WERI-Rb-1 (cell line): Measurements from ENCODE around the gene IER2.
A peak's percentile ranks its signal among the peaks of the same experiment; 100 is the strongest.

Experiments used
- DNase-seq: peaks from one replicate; pipeline ENCODE4 v3.0.0-alpha.2; 2020
- H3K27ac ChIP-seq: fragments of 250-450 bp; sonication (Bioruptor Pico); 2 replicates; pipeline ENCODE4 v1.5.1; 2020; ENCODE audit warnings: mild to moderate bottlenecking, moderate library complexity
- H3K27me3 ChIP-seq: fragments of 250-450 bp; sonication (Bioruptor Pico); 2 replicates; pipeline ENCODE4 v1.5.1; 2021; ENCODE audit warnings: mild to moderate bottlenecking, low read depth, moderate library complexity; ENCODE audit not compliant: insufficient read depth, severe bottlenecking
- H3K36me3 ChIP-seq: fragments of 250-450 bp; sonication (Bioruptor Pico); 2 replicates; pipeline ENCODE4 v1.5.1; 2020; ENCODE audit warnings: mild to moderate bottlenecking, moderate library complexity
- H3K4me3 ChIP-seq: 2 replicates; pipeline ENCODE4 v1.5.1; 2011; ENCODE audit warnings: low read depth, mild to moderate bottlenecking, control low read depth, low read length
- H3K9me3 ChIP-seq: fragments of 250-450 bp; sonication (Bioruptor Pico); 2 replicates; pipeline ENCODE4 v1.5.1; 2021; ENCODE audit warnings: mild to moderate bottlenecking, moderate library complexity; ENCODE audit not compliant: severe bottlenecking
- TF ChIP-seq, protein P1 (sequence below): IDR thresholded peaks from 2 replicates; pipeline ENCODE4 v1.5.1; 2011; ENCODE audit warnings: low read depth, mild to moderate bottlenecking, control low read depth, inconsistent platforms, low read length

Gene IER2

DNA sequence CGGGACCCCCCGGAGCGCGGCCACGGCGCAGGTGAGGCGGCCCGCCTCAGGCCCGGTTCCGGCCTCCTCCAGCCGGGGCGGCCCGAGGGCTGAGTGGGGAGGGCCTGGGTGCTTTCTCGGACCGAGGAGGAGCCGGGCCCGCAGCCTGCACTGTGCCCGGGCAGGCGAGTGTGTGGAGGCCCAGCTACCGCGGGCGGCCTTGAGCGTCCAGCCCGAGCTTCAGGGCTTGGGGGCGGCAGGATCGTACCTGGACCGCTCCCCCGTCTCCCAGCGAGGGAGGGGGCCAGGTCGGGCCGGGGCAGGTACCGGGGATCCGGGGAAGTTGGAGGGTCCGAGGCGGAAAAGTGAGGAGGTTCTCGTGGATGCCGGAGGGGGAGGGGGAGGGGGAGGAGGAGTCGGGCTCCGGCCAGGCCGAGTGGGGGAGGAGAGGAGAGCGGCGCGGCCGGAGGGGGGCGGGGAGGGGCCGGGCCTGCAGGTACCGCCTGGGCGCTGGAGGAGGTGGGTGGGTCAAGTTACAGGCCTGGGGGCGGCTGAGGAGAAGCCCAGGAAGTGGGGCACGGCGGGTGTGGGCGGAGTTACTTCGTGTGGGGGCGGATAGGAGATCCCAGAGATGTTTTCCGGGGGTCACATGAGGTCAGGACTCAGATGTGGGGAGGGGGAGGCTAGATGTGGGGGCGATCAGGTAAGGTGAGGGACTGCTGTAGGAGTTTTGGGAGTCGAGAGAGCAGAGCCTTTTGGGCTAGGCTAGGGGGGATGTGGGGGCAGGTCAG is 31.6 kb upstream of the IER2 start:
- H3K4me3 ChIP-seq: peak overlapping the region; percentile 94

DNA sequence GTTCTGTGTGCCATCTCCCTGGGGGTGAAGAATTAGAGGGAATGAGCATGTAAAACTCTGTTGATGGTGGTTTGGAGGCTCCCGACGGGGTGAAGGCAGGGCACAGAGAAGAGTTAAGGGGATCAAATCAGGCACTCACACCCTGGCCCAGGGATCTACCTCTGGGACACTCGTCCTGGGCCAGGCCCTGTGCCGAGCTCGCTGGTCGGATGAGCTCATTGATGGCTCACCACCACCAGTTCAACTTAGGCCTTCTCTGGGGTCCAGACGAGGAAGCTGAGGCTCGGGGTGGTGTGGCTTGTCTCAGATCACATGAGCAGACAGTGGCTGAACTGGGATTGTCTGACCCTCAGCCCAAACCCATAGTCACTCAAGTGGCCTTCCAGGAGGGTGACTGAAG is 30.6 kb upstream of the IER2 start:
- Histone ChIP-seq H3K9me3 (no peaks in the 10 kb centered on the region), H3K36me3 (peaks cover 44% of the 10 kb centered on the region), H3K27ac (no peak overlapping the region), H3K27me3 (no peaks in the 10 kb centered on the region), H3K4me3 (no peak overlapping the region)
- TF ChIP-seq, protein P1, sequence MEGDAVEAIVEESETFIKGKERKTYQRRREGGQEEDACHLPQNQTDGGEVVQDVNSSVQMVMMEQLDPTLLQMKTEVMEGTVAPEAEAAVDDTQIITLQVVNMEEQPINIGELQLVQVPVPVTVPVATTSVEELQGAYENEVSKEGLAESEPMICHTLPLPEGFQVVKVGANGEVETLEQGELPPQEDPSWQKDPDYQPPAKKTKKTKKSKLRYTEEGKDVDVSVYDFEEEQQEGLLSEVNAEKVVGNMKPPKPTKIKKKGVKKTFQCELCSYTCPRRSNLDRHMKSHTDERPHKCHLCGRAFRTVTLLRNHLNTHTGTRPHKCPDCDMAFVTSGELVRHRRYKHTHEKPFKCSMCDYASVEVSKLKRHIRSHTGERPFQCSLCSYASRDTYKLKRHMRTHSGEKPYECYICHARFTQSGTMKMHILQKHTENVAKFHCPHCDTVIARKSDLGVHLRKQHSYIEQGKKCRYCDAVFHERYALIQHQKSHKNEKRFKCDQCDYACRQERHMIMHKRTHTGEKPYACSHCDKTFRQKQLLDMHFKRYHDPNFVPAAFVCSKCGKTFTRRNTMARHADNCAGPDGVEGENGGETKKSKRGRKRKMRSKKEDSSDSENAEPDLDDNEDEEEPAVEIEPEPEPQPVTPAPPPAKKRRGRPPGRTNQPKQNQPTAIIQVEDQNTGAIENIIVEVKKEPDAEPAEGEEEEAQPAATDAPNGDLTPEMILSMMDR: no peak
- no peak for DNase-seq

More for the DNA sequence above, 31.6 kb upstream of the IER2 start:
- peak; percentile 90 for DNase-seq
- TF ChIP-seq, protein P1: no peak
- Histone ChIP-seq H3K27ac (peak overlapping the region; percentile 97), H3K36me3 (peaks cover 46% of the 10 kb centered on the region), H3K9me3 (no peaks in the 10 kb centered on the region), H3K27me3 (no peaks in the 10 kb centered on the region)

DNA sequence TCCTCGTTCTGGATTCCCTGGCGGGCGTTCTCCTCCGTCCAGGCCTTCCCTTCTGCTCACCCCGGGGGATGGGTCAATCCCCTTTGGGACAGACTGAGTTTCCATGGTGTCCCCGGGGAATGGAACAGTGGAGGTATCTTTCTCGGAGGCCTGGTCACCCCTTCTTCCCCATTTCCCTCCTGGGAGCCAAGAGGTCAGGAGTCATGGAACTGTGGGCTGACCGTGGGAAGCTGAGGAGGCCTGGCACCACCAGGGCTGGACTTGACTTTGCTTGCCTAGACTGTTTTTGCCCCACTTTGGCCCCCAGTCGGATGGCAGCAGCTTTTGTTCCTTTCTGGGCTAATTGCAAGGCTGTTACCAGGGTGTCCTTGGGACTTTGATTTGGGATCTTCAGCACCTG is 30.2 kb upstream of the IER2 start:
- Histone ChIP-seq H3K9me3 (no peaks in the 10 kb centered on the region), H3K4me3 (no peak overlapping the region), H3K27ac (no peak overlapping the region), H3K36me3 (peaks cover 44% of the 10 kb centered on the region), H3K27me3 (no peaks in the 10 kb centered on the region)
- no peak for DNase-seq
- TF ChIP-seq, protein P1: no peak

DNA sequence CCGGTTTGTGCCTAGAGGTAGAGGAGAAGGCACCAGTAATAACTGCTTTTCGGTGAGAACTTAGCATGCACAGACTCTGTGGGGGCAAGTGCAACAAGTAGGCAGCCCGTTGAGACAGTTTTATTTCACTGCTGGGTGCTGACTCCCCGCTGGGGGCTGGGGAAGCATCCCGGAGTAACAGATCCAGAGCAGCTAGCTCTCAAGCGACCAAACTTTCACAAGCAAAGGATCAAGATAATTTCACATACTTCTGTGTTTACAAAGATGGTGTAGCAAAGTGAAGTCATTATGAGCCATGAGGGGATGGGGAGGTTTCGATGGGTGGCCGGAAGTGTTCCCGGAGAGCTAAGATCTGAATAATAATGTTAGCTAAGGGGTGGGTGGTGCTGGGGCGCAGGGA is 29.4 kb upstream of the IER2 start:
- Histone ChIP-seq H3K9me3 (no peaks in the 10 kb centered on the region), H3K4me3 (no peak overlapping the region), H3K36me3 (peaks cover 43% of the 10 kb centered on the region), H3K27ac (no peak overlapping the region), H3K27me3 (no peaks in the 10 kb centered on the region)
- TF ChIP-seq, protein P1: no peak
- no peak for DNase-seq

DNA sequence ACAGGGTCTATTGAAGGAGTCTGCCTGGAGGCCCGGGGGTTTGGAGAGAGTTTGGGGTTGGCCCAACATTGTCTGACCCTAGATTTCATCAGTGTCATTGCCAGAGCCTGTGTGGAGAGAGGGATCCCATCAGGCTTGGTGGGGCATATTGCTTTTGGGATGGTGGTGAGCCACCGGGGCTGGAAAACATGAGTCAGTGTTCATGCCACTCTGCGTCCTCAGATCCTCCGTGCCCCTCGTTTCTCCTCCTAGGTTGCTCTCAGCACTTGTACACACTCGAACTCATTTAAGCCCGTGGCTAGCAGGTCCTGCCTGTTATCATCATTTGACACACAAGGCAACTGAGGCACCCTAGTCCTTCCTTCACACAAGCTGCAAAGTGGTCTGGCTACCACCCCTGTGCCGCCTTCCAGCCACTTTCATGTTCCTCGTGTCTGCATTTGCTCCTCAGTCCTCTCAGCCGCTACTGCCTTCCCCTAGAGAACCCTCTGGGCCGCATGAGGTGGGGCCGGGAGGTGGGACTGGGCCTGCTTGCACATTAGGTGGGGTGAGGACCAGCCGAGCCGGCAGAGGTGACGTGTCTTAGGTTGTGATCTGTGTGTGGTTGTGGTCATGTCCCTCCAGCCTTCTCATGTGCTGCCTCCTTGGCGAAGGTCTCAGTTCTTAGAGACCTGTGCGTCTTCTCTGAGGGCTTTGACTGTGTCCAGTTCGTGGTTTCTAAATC is 28.5 kb upstream of the IER2 start:
- no peak overlapping the region for H3K4me3 ChIP-seq
- H3K27ac ChIP-seq: peak overlapping the region; percentile 74
- peaks cover 52% of the 10 kb centered on the region for H3K36me3 ChIP-seq
- H3K9me3 ChIP-seq: no peaks in the 10 kb centered on the region
- no peaks in the 10 kb centered on the region for H3K27me3 ChIP-seq
- DNase-seq: no peak
- TF ChIP-seq, protein P1: no peak
